Mesendoderm (in vitro differentiated cells): ENCODE data around the gene ABCC8. TPM values are rescaled to one million over a fixed set of nuclear protein-coding genes. Genes with fewer than 3 reads are reported as not detected.
A peak's percentile ranks its signal among the peaks of the same experiment; 100 is the strongest.

Source experiments
- DNase-seq: peaks from one replicate; pipeline ENCODE4 v3.0.0; 2013
- H2AK5ac ChIP-seq: 2 replicates; pipeline ENCODE4 v1.6.1; 2013; ENCODE audit warnings: low read length, inconsistent platforms
- H2BK120ac ChIP-seq: 2 replicates; pipeline ENCODE4 v1.6.1; 2013; ENCODE audit warnings: low read depth, mild to moderate bottlenecking, low read length, moderate library complexity, mixed read lengths
- H2BK15ac ChIP-seq: replicated peaks from 2 replicates; pipeline ENCODE4 v1.6.1; 2013; ENCODE audit warnings: low read depth, mild to moderate bottlenecking, moderate library complexity
- H2BK5ac ChIP-seq: 2 replicates; pipeline ENCODE4 v1.6.1; 2013; ENCODE audit warnings: low read length, inconsistent platforms
- H3K18ac ChIP-seq: 2 replicates; pipeline ENCODE4 v1.6.1; 2013; ENCODE audit warnings: mild to moderate bottlenecking, low read length, mixed read lengths
- H3K23ac ChIP-seq: one replicate; pipeline ENCODE4 v1.6.1; 2013; ENCODE audit warnings: low read length
- H3K27ac ChIP-seq: 2 replicates; pipeline ENCODE4 v1.5.1; 2013; ENCODE audit warnings: low read depth, mild to moderate bottlenecking, inconsistent platforms, low read length, moderate library complexity
- H3K27me3 ChIP-seq: 2 replicates; pipeline ENCODE4 v1.6.1; 2013; ENCODE audit warnings: low read length, control low read depth, mild to moderate bottlenecking, inconsistent platforms; ENCODE audit not compliant: insufficient read depth, poor library complexity
- H3K36me3 ChIP-seq: 2 replicates; pipeline ENCODE4 v1.6.1; 2013; ENCODE audit warnings: low read length, inconsistent platforms; ENCODE audit not compliant: control insufficient read depth, insufficient read depth
- H3K4ac ChIP-seq: one replicate; pipeline ENCODE4 v1.6.1; 2013; ENCODE audit warnings: low read depth, mild to moderate bottlenecking, low read length, moderate library complexity
- H3K4me1 ChIP-seq: 2 replicates; pipeline ENCODE4 v1.6.1; 2013; ENCODE audit warnings: low read depth, low read length, inconsistent platforms; ENCODE audit not compliant: control insufficient read depth
- H3K4me2 ChIP-seq: 2 replicates; pipeline ENCODE4 v1.6.1; 2013; ENCODE audit warnings: low read length
- H3K4me3 ChIP-seq: 2 replicates; pipeline ENCODE4 v1.5.1; 2013; ENCODE audit warnings: mild to moderate bottlenecking, low read length
- H3K56ac ChIP-seq: one replicate; pipeline ENCODE4 v1.6.1; 2013; ENCODE audit warnings: low read length
- H3K79me1 ChIP-seq: 2 replicates; pipeline ENCODE4 v1.6.1; 2013; ENCODE audit warnings: low read length, inconsistent platforms
- H3K79me2 ChIP-seq: 2 replicates; pipeline ENCODE4 v1.6.1; 2013; ENCODE audit warnings: mild to moderate bottlenecking, low read length; ENCODE audit not compliant: control insufficient read depth, insufficient read depth
- H3K9ac ChIP-seq: 2 replicates; pipeline ENCODE4 v1.6.1; 2013; ENCODE audit warnings: low read length, inconsistent platforms
- H4K5ac ChIP-seq: one replicate; pipeline ENCODE4 v1.6.1; 2013; ENCODE audit warnings: low read length
- H4K8ac ChIP-seq: one replicate; pipeline ENCODE4 v1.6.1; 2013; ENCODE audit warnings: low read depth, mild to moderate bottlenecking, control low read depth, low read length, moderate library complexity
- WGBS: extraction: QIAGEN DNeasy Blood & Tissue Kit; methylation state at CpG from one replicate; pipeline ENCODE4 v1.1.7; 2013; ENCODE audit warnings: low lambda C conversion rate, missing lambda C conversion rate; ENCODE audit not compliant: insufficient coverage; ENCODE audit errors: extremely low coverage; 5-methylcytosine and 5-hydroxymethylcytosine counted together
- polyA plus RNA-seq, 2 experiments: library from polyadenylated mRNA; stranded (reverse); fragments of 200-250 nt; gene quantifications; one replicate each; pipeline ENCODE4 v1.2.3, GENCODE V29; 2013

The ABCC8 gene
- polyA plus RNA-seq (2013, experiment 1 of 2): 0.07 TPM
- 0.18 TPM for polyA plus RNA-seq (2013, experiment 2 of 2)

- Histone ChIP-seq H3K4me2 (peak within 1 kb of the TSS; percentile 74), H3K18ac (no peak within 1 kb of the TSS), H4K5ac (no peak within 1 kb of the TSS), H3K4ac (no peak within 1 kb of the TSS), H3K36me3 (no peaks in the 10 kb centered on the region), H2BK120ac (no peak within 1 kb of the TSS), H3K27me3 (peaks cover 29% of the 10 kb centered on the region), H2AK5ac (no peak within 1 kb of the TSS), H3K56ac (peak within 1 kb of the TSS; percentile 65), H4K8ac (no peak within 1 kb of the TSS), H2BK15ac (no peak within 1 kb of the TSS), H3K4me1 (no peaks in the 10 kb centered on the region), H3K4me3 (peak within 1 kb of the TSS; percentile 32), H2BK5ac (no peak within 1 kb of the TSS), H3K23ac (peak within 1 kb of the TSS; percentile 71), H3K9ac (peak within 1 kb of the TSS; percentile 48), H3K79me1 (no peaks in the 10 kb centered on the region), H3K79me2 (no peaks in the 10 kb centered on the region), H3K27ac (no peak within 1 kb of the TSS)
- WGBS: no CpG with 5 or more reads among the region's 80 CpGs
- DNase-seq: peak; percentile 33
Observed at GRCh38 chr11:17476317-17477083, at the start of gene ABCC8. Gene ABCC8, minus strand, starts transcription at chr11:17476845. Its CDS starts 69 bp downstream, at chr11:17476776.

DNA sequence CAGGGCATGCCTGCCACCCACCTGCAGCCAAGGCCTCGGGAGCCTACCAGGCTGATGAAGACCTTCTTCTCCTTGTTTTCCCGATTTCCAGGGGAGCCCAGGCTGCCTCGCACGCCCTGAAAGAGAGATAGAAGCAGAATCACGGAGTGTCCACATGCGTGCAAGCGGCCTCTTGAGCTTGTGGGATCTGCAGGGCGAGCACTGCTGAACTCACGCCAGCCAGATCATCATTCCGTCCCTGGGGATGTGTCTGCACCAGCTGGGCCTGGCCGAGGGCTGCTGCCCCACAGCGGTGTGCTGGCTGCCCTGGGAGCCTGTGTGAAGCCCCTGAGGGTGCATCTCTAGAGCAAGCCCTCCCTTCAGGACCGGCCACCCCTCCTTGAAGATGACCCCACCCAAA is 49.7 kb upstream of the ABCC8 start:
- H3K27ac ChIP-seq: no peak overlapping the region
- H3K79me2 ChIP-seq: no peaks in the 10 kb centered on the region
- no peak overlapping the region for H3K18ac ChIP-seq
- H4K8ac ChIP-seq: no peak overlapping the region
- no CpG with 5 or more reads among the region's 13 CpGs for WGBS
- H3K56ac ChIP-seq: no peak overlapping the region
- no peak for DNase-seq
- no peak overlapping the region for H2BK15ac ChIP-seq
- no peak overlapping the region for H2BK120ac ChIP-seq
- H3K36me3 ChIP-seq: no peaks in the 10 kb centered on the region
- H3K4me1 ChIP-seq: no peaks in the 10 kb centered on the region
- no peak overlapping the region for H4K5ac ChIP-seq
- H2BK5ac ChIP-seq: no peak overlapping the region
- H3K79me1 ChIP-seq: no peaks in the 10 kb centered on the region
- no peak overlapping the region for H3K4me2 ChIP-seq
- no peak overlapping the region for H3K4ac ChIP-seq
- H3K27me3 ChIP-seq: no peaks in the 10 kb centered on the region
- H2AK5ac ChIP-seq: no peak overlapping the region
- no peak overlapping the region for H3K4me3 ChIP-seq
- no peak overlapping the region for H3K23ac ChIP-seq
- H3K9ac ChIP-seq: no peak overlapping the region

DNA sequence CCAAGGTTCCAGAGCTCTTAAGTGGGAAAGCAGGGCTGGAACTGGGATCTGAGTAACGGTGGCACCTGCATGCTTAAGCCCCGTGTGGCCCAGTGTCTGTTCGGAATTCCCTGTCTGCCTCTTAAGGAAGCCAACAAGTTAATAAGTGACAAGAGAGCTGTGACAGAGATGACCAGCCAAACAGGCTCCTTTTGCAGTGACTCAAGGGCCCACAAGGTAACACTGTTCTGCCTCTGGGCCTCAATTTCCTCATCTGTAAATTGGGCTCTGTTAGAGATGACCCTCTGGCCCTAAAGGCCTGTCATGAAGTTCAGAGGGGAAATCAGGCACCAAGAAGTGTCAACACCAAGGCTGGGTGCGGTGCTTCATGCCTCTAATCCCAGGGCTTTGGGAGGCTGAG is 48.9 kb upstream of the ABCC8 start:
- H2BK15ac ChIP-seq: no peak overlapping the region
- H2AK5ac ChIP-seq: no peak overlapping the region
- H3K4ac ChIP-seq: no peak overlapping the region
- H3K4me2 ChIP-seq: no peak overlapping the region
- no CpG with 5 or more reads among the region's 4 CpGs for WGBS
- H3K18ac ChIP-seq: no peak overlapping the region
- H3K36me3 ChIP-seq: no peaks in the 10 kb centered on the region
- no peaks in the 10 kb centered on the region for H3K79me1 ChIP-seq
- no peaks in the 10 kb centered on the region for H3K27me3 ChIP-seq
- no peak overlapping the region for H2BK120ac ChIP-seq
- H3K9ac ChIP-seq: no peak overlapping the region
- no peak overlapping the region for H4K8ac ChIP-seq
- H3K4me3 ChIP-seq: no peak overlapping the region
- no peak overlapping the region for H2BK5ac ChIP-seq
- no peaks in the 10 kb centered on the region for H3K4me1 ChIP-seq
- no peak overlapping the region for H4K5ac ChIP-seq
- peak overlapping the region; percentile 17 for H3K23ac ChIP-seq
- no peak for DNase-seq
- H3K27ac ChIP-seq: no peak overlapping the region
- H3K79me2 ChIP-seq: no peaks in the 10 kb centered on the region
- no peak overlapping the region for H3K56ac ChIP-seq

DNA sequence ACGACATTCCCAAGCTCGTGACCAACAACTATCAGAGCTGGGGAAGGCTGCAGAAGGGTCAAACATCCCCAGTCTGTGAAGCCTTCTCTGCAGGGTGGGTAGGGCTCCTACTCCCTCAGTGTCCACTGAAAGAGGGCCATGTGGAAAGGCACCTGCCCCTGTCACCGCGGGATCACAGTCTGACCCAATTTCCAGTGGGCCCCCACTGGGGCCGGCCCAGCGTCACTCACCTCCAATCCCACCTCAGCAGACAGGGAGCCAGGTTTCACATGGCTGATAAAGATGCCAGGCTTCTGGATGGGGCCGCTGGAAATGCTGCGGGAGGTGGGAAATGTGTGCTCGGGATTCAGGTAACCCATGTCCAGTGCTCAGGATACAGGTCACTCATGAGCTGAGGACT is 47.6 kb upstream of the ABCC8 start:
- Histone ChIP-seq H3K79me2 (no peaks in the 10 kb centered on the region), H3K27me3 (no peaks in the 10 kb centered on the region), H4K8ac (no peak overlapping the region), H3K23ac (no peak overlapping the region), H3K36me3 (no peaks in the 10 kb centered on the region), H3K27ac (no peak overlapping the region), H3K9ac (no peak overlapping the region), H3K4me1 (no peaks in the 10 kb centered on the region), H2BK15ac (no peak overlapping the region), H3K4me3 (no peak overlapping the region), H3K79me1 (no peaks in the 10 kb centered on the region), H2BK120ac (no peak overlapping the region), H3K4me2 (no peak overlapping the region), H2AK5ac (no peak overlapping the region), H4K5ac (no peak overlapping the region), H3K4ac (no peak overlapping the region), H3K18ac (no peak overlapping the region), H3K56ac (no peak overlapping the region), H2BK5ac (no peak overlapping the region)
- no CpG with 5 or more reads among the region's 9 CpGs for WGBS
- no peak for DNase-seq

DNA sequence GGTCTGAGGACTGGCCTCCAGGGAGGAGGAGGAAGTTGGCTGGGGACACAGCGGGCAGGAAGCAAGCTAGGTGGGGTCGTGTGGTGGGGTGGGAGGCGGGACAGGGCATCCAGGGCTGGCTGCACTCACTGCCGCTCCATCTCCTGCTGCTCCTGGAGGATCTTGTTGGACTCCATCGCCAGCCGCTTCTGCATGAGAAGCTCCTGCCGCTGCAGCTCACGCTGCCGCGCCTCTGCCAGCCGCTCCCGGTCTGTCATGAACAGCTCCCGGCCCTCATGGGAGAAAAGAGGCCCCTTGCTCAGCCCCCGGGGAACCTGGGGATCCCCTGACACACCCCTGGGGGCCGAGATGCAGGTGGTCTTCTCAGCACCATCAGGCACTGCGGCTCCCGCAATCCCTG is 46.0 kb upstream of the ABCC8 start:
- Histone ChIP-seq H2BK120ac (no peak overlapping the region), H3K4me3 (no peak overlapping the region), H3K18ac (no peak overlapping the region), H3K56ac (no peak overlapping the region), H2BK5ac (no peak overlapping the region), H3K79me1 (no peaks in the 10 kb centered on the region), H3K9ac (no peak overlapping the region), H3K4me1 (no peaks in the 10 kb centered on the region), H3K27me3 (no peaks in the 10 kb centered on the region), H4K5ac (no peak overlapping the region), H3K79me2 (no peaks in the 10 kb centered on the region), H3K4ac (no peak overlapping the region), H3K36me3 (no peaks in the 10 kb centered on the region), H3K23ac (no peak overlapping the region), H4K8ac (no peak overlapping the region), H3K4me2 (no peak overlapping the region), H2BK15ac (no peak overlapping the region), H3K27ac (no peak overlapping the region), H2AK5ac (no peak overlapping the region)
- no CpG with 5 or more reads among the region's 17 CpGs for WGBS
- DNase-seq: no peak
